ENCODE data around the gene DUSP8. TPM values are rescaled to one million over a fixed set of nuclear protein-coding genes. Genes with fewer than 3 reads are reported as not detected.

Gene DUSP8
- total and polyA plus RNA-seq, 2 of the 8 experiments (the other 6 are each of a cell fraction or from before 2014, with no cell fraction given) = 2.8 to 3.6 TPM

DNA sequence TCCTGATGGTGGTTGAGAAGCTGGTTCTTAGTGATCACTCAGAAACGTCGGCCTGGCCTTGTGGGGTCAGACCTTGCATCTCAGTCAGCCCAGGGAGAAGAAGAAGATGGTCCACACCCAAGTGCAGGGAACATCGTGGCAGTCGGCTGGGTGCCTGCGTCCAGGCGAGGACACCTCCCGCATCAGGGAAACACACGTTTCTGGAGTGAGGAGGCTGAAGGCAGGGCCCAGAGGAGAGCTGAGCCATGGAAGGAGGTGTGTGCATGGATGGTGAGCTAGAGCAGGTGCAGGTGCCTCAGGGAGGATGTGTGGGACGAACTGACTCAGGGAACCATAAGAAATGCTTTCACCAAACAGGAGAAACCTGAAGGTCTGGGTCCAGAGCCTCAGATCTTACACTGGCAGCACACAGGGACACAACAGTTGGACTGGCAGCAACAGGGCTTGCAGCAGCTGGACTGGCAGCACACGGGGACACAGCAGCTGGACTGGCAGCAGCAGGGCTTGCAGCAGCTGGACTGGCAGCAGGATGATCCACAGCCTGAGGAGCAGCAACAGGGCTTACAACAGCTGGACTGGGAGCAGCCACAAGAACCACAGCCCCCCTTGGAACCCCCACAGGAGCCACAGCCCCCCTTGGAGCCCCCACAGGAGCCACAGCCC is 25.4 kb upstream of the DUSP8 start:
- no peaks in the 10 kb centered on the region for H4K20me1 ChIP-seq (replicated peaks in 1 of 2; ENCODE audit: control insufficient read depth in 1 of 2, insufficient read depth in 2 of 2, low read length in 2 of 2)
- no peak overlapping the region for H3K56ac ChIP-seq (replicated peaks; ENCODE audit: insufficient read length, low read depth, low read length)
- peak overlapping the region; percentile 4; the same call in 1 of the 2 replicates for H2BK20ac ChIP-seq (ENCODE audit: low read length)
- peak overlapping the region; percentile 18 for H2BK120ac ChIP-seq (replicated peaks; ENCODE audit: low read depth, low read length)
- H4K91ac ChIP-seq (replicated peaks; ENCODE audit: insufficient read length, low read length) = peak overlapping the region; percentile 44
- no peaks in the 10 kb centered on the region for H3K79me2 ChIP-seq (ENCODE audit: control insufficient read depth in 1 of 2, insufficient read depth in 2 of 2, low read length in 2 of 2)
- WGBS, 2 experiments (ENCODE audit: extremely low coverage in 1 of 2, insufficient coverage in 1 of 2, insufficient read length in 1 of 2, insufficient replicate concordance in 2 of 2, low coverage in 1 of 2, low lambda C conversion rate in 2 of 2, missing lambda C conversion rate in 1 of 2) = 81% methylated on average over 10 of the region's 10 CpGs; no CpG with 5 or more reads in 1 of the 2 experiments
- H3K9ac ChIP-seq (replicated peaks in 1 of 4; ENCODE audit: extremely low read depth in 1 of 4, low read depth in 3 of 4, low read length in 3 of 4) = no peak overlapping the region
- no peak overlapping the region for H4K5ac ChIP-seq (ENCODE audit: insufficient read length, low read depth, low read length)
- peaks cover 2 to 13% (median 5%) of the 10 kb centered on the region in 4 experiments for H3K4me1 ChIP-seq (replicated peaks in 1 of 4; ENCODE audit: control insufficient read depth in 3 of 4, insufficient read depth in 4 of 4, low read length in 3 of 4)
- H3K4ac ChIP-seq (replicated peaks; ENCODE audit: insufficient read length, low read depth, low read length) = no peak overlapping the region
- DNase-seq (ENCODE audit: low read depth in 1 of 2, low spot score in 2 of 2) = no peak
- H3K27ac ChIP-seq (ENCODE audit: low read depth, low read length) = no peak overlapping the region
- peaks cover 0 to 4% (median 0%) of the 10 kb centered on the region in 4 experiments; a peak in 1 of 7 replicates for H3K27me3 ChIP-seq (replicated peaks in 1 of 4; ENCODE audit: control insufficient read depth in 3 of 4, extremely low read depth in 1 of 4, insufficient read depth in 3 of 4, low read length in 3 of 4)
- no peak overlapping the region for H3K14ac ChIP-seq (ENCODE audit: insufficient read length)
- no peak overlapping the region for H2AK5ac ChIP-seq (ENCODE audit: low read depth, low read length)
- H3K4me3 ChIP-seq (ENCODE audit: extremely low read depth in 1 of 4, insufficient read depth in 2 of 4, low read depth in 3 of 4, low read length in 4 of 4) = no peak overlapping the region
- H3K18ac ChIP-seq (ENCODE audit: extremely low read depth, low read length) = peak overlapping the region; percentile 87; the same call in 1 of the 2 replicates
- peaks cover 0 to 4% of the 10 kb centered on the region in 2 experiments; a peak in 1 of 4 replicates for H3K9me3 ChIP-seq (ENCODE audit: insufficient read depth in 2 of 2, low read depth in 1 of 2, low read length in 1 of 2)
- H3K23me2 ChIP-seq (ENCODE audit: low read depth, low read length) = no peaks in the 10 kb centered on the region
- FAIRE-seq = no peak
- H4K8ac ChIP-seq (ENCODE audit: extremely low read depth, insufficient read depth, low read length) = 0 out of 2 replicates have a peak overlapping the region, but pooled peaks have one; percentile 18
- H2BK12ac ChIP-seq (ENCODE audit: low read depth, low read length) = peak overlapping the region; percentile 99; the same call in 1 of the 2 replicates
- H3K36me3 ChIP-seq (ENCODE audit: control insufficient read depth in 2 of 4, insufficient read depth in 4 of 4, low read length in 3 of 4) = no peaks in the 10 kb centered on the region
- peak overlapping the region; percentile 20 for H2BK15ac ChIP-seq (ENCODE audit: low read length)
- H2BK5ac ChIP-seq (ENCODE audit: low read depth, low read length) = no peak overlapping the region; the same call in 1 of the 2 replicates
- ChIA-PET POLR2A (ENCODE audit: partially characterized antibody) (interaction anchor here (0.8 to 1.4 kb wide), 2 partner anchors 23 to 36 kb away, joined by 3 to 6 read pairs; no protein-coding TSS in a partner anchor), CTCF (ENCODE audit: partially characterized antibody) (interaction anchor here (1.3 to 7.7 kb wide), 9 partner anchors 12 to 92 kb away, joined by 3 to 95 read pairs (median 22); partner anchors contain the start of gene KRTAP5-5)
- H3K4me2 ChIP-seq (ENCODE audit: insufficient read depth in 1 of 2, low read depth in 2 of 2, low read length in 2 of 2) = no peak overlapping the region
- H3K79me1 ChIP-seq (ENCODE audit: low read depth, low read length) = no peaks in the 10 kb centered on the region
- no peak overlapping the region for H3K23ac ChIP-seq (ENCODE audit: insufficient read length)
- H2AFZ ChIP-seq (ENCODE audit: low read length) = no peak overlapping the region
- TF ChIP-seq SUZ12 (IDR thresholded peaks at IDR 0.05; ENCODE audit: low read length) = no peak
- no peak for TF ChIP-seq POLR2AphosphoS5 (IDR thresholded peaks at IDR 0.05; ENCODE audit: low read depth, low read length)
- no peak for TF ChIP-seq CBX5 (IDR thresholded peaks at IDR 0.05; ENCODE audit: low read depth, low read length)
- TF ChIP-seq KDM1A (IDR thresholded peaks at IDR 0.05; ENCODE audit: borderline replicate concordance, low read length) = no peak
- TF ChIP-seq TEAD4 (IDR thresholded peaks at IDR 0.05; ENCODE audit: low read depth, low read length) = no peak
- TF ChIP-seq GABPA (IDR thresholded peaks at IDR 0.05; ENCODE audit: borderline replicate concordance, insufficient read depth, low read length) = no peak
- TF ChIP-seq, protein P1, sequence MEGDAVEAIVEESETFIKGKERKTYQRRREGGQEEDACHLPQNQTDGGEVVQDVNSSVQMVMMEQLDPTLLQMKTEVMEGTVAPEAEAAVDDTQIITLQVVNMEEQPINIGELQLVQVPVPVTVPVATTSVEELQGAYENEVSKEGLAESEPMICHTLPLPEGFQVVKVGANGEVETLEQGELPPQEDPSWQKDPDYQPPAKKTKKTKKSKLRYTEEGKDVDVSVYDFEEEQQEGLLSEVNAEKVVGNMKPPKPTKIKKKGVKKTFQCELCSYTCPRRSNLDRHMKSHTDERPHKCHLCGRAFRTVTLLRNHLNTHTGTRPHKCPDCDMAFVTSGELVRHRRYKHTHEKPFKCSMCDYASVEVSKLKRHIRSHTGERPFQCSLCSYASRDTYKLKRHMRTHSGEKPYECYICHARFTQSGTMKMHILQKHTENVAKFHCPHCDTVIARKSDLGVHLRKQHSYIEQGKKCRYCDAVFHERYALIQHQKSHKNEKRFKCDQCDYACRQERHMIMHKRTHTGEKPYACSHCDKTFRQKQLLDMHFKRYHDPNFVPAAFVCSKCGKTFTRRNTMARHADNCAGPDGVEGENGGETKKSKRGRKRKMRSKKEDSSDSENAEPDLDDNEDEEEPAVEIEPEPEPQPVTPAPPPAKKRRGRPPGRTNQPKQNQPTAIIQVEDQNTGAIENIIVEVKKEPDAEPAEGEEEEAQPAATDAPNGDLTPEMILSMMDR (IDR thresholded peaks at IDR 0.05; ENCODE audit: control extremely low read depth in 1 of 3, insufficient read depth in 1 of 3, low read depth in 1 of 3, low read length in 3 of 3) = no peak
- TF ChIP-seq, protein P2, sequence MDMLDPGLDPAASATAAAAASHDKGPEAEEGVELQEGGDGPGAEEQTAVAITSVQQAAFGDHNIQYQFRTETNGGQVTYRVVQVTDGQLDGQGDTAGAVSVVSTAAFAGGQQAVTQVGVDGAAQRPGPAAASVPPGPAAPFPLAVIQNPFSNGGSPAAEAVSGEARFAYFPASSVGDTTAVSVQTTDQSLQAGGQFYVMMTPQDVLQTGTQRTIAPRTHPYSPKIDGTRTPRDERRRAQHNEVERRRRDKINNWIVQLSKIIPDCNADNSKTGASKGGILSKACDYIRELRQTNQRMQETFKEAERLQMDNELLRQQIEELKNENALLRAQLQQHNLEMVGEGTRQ (IDR thresholded peaks at IDR 0.05; ENCODE audit: low read length) = no peak
